OCI-LY3 (cell line): ENCODE results near the gene CARD11.

Experiments used
- H2AFZ ChIP-seq: fragments of 200-600, 300-600 bp; shearing (Covaris generic); 2 replicates; pipeline ENCODE4 v1.6.0; 2014; ENCODE audit warnings: antibody characterized with exemption, low read depth, low read length
- H3K27ac ChIP-seq: fragments of 200-600, 300-600 bp; sonication (generic); 2 replicates; pipeline ENCODE4 v1.5.1; 2014; ENCODE audit warnings: mild to moderate bottlenecking, low read length, moderate library complexity, mixed read lengths
- H3K27me3 ChIP-seq: fragments of 200-600, 300-600 bp; sonication (generic); 2 replicates; pipeline ENCODE4 v1.6.1; 2014; ENCODE audit warnings: low read depth, low read length, mixed read lengths
- H3K36me3 ChIP-seq: fragments of 200-600, 300-600 bp; sonication (generic); replicated peaks from 2 replicates; pipeline ENCODE3; 2014; ENCODE audit warnings: low read depth, low read length, mixed read lengths
- H3K4me1 ChIP-seq: fragments of 300-600, 200-600 bp; sonication (generic); 2 replicates; pipeline ENCODE4 v1.6.1; 2014; ENCODE audit warnings: low read length, mixed read lengths
- H3K4me2 ChIP-seq: fragments of 200-600, 300-600 bp; sonication (generic); 2 replicates; pipeline ENCODE4 v1.6.1; 2014; ENCODE audit warnings: low read length, mixed read lengths
- H3K4me3 ChIP-seq: fragments of 300-600, 200-600 bp; sonication (generic); 2 replicates; pipeline ENCODE4 v1.5.1; 2014; ENCODE audit warnings: antibody characterized with exemption, mild to moderate bottlenecking, low read length, moderate library complexity
- H3K79me2 ChIP-seq: fragments of 300-600, 200-600 bp; shearing (Covaris generic); 2 replicates; pipeline ENCODE4 v1.6.1; 2014; ENCODE audit warnings: mild to moderate bottlenecking, low read length, mixed read lengths
- H3K9ac ChIP-seq: fragments of 300-600, 200-600 bp; shearing (Covaris generic); 2 replicates; pipeline ENCODE4 v1.6.0; 2014; ENCODE audit warnings: mild to moderate bottlenecking, low read length, moderate library complexity
- H3K9me3 ChIP-seq: fragments of 200-600, 300-600 bp; shearing (Covaris generic); 2 replicates; pipeline ENCODE4 v1.6.1; 2014; ENCODE audit warnings: low read length, mixed read lengths; ENCODE audit not compliant: insufficient read depth
- H4K20me1 ChIP-seq: fragments of 200-600, 300-600 bp; sonication (generic); 2 replicates; pipeline ENCODE4 v1.6.1; 2016; ENCODE audit warnings: low read length, mixed read lengths; ENCODE audit not compliant: insufficient read depth
- EZH2phosphoT487 ChIP-seq: fragments of 200-600 bp; shearing (Covaris generic); IDR thresholded peaks from 2 replicates; pipeline ENCODE4 v1.6.1; 2018; ENCODE audit warnings: antibody characterized with exemption, mixed run types, low read depth
- TF ChIP-seq, protein P1 (sequence below): fragments of 200-600, 300-600 bp; sonication (generic); IDR thresholded peaks from 2 replicates; pipeline ENCODE4 v1.5.1; 2014; ENCODE audit warnings: antibody characterized with exemption, low read length, low read depth

The CARD11 gene

DNA sequence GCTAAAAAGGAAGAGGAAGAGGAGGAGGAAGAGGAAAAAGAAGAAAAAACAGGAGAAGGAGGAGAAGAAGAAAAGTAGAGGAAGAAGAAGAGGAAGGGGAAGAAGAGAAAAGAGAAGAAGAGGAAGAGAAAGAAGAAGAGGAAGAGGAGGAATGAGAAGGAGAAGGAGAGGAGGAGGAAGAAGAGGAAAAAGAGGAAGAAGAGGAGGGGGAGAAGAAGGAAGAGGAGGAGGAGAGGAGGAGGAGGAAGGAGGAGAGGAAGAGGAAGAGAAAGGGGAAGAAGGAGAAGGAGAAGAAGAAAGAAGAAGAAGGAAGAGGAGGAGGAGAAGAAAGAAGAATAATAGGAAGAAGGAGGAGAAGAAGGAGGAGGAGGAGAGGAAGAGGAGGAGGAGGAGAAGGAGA, 103.2 kb downstream of the CARD11 start:
- Histone ChIP-seq H3K27ac (no peak overlapping the region), H2AFZ (no peak overlapping the region), H3K4me3 (no peak overlapping the region), H3K9me3 (no peaks in the 10 kb centered on the region), H3K9ac (no peak overlapping the region), H4K20me1 (no peaks in the 10 kb centered on the region; the same call in 1 of the 2 replicates), H3K79me2 (no peaks in the 10 kb centered on the region), H3K36me3 (peaks cover 32% of the 10 kb centered on the region), H3K4me1 (no peaks in the 10 kb centered on the region), H3K27me3 (no peaks in the 10 kb centered on the region), H3K4me2 (no peak overlapping the region)
- TF ChIP-seq, protein P1, sequence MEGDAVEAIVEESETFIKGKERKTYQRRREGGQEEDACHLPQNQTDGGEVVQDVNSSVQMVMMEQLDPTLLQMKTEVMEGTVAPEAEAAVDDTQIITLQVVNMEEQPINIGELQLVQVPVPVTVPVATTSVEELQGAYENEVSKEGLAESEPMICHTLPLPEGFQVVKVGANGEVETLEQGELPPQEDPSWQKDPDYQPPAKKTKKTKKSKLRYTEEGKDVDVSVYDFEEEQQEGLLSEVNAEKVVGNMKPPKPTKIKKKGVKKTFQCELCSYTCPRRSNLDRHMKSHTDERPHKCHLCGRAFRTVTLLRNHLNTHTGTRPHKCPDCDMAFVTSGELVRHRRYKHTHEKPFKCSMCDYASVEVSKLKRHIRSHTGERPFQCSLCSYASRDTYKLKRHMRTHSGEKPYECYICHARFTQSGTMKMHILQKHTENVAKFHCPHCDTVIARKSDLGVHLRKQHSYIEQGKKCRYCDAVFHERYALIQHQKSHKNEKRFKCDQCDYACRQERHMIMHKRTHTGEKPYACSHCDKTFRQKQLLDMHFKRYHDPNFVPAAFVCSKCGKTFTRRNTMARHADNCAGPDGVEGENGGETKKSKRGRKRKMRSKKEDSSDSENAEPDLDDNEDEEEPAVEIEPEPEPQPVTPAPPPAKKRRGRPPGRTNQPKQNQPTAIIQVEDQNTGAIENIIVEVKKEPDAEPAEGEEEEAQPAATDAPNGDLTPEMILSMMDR: no peak
- TF ChIP-seq EZH2phosphoT487: no peak

DNA sequence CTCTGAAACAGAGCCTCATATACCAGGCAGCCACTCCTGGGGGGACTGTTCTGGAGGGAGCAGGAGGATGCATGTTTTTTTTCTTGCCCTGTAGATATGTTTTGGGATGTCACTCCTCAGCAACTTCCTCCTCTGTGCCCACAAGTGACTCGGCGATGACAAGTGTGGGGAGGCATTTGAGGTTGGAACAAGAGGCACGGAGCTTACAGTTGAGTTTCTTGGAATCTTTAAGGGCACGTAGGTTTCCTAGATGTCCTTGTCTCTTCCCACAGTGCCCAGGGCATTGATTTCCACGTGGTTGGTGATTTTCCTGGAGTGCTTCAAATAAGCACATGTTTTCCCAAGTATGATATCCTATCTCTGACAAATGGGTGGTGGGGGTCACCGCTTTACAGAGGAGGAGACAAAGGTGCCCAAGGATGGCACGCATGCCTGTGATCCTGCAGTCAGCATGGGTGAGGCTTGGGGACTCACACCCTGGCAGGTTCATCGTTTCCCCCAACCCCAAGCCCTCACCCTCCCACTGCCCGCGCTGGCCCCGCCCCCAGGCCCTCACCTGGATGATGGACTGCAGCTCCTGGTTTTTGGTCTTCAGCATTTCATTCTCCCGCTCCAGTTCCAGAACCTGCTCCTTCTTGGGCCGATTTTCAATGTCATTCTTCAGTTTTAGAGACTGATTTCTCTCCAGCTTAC, 104.3 kb downstream of the CARD11 start:
- Histone ChIP-seq H3K4me1 (no peaks in the 10 kb centered on the region), H3K4me2 (no peak overlapping the region), H3K27me3 (no peaks in the 10 kb centered on the region), H3K9ac (no peak overlapping the region), H3K79me2 (no peaks in the 10 kb centered on the region), H3K27ac (no peak overlapping the region), H3K4me3 (no peak overlapping the region), H2AFZ (no peak overlapping the region), H3K9me3 (no peaks in the 10 kb centered on the region), H3K36me3 (peaks cover 33% of the 10 kb centered on the region), H4K20me1 (no peaks in the 10 kb centered on the region; the same call in 1 of the 2 replicates)
- TF ChIP-seq, protein P1: no peak
- no peak for TF ChIP-seq EZH2phosphoT487

DNA sequence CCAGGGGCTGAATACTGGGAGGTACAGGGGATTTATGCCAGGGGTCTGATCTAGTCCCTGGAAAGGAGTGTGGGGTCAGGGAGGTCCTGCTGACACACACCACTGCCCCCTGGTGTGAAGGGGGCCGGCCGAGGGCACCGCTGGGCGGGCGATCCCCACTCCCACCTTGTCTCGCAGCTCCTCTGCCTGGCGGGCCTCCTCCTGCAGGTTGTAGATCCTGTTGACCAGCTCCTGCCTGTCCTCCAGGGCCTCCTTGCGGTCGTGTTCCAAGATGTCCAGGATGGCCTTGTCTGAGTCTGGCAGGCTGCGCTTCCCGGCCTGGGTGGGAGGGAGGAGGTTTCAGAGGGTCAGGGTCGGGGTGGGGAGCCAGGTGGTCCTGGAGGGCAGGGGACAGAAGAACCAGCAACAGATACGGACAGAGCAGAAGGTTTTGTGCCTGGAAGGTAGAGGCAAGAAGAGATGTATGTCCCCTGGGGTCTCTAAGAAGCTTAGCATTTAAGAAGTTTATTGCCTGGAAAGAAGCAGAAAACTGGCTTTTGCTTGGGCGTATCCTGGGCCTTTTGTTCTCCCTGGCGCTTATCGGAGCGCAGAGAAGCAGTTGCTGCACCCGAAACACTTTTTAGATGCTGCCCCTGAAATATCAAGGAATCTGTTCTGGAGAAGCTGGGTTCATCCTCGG, 105.0 kb downstream of the CARD11 start:
- no peaks in the 10 kb centered on the region for H3K9me3 ChIP-seq
- H3K79me2 ChIP-seq: no peaks in the 10 kb centered on the region
- no peak overlapping the region for H3K27ac ChIP-seq
- H3K4me1 ChIP-seq: no peaks in the 10 kb centered on the region
- H3K36me3 ChIP-seq: peaks cover 28% of the 10 kb centered on the region
- TF ChIP-seq, protein P1: no peak
- TF ChIP-seq EZH2phosphoT487: no peak
- H3K4me3 ChIP-seq: no peak overlapping the region
- no peaks in the 10 kb centered on the region for H3K27me3 ChIP-seq
- no peak overlapping the region for H3K9ac ChIP-seq
- no peak overlapping the region for H2AFZ ChIP-seq
- H3K4me2 ChIP-seq: no peak overlapping the region
- H4K20me1 ChIP-seq: no peaks in the 10 kb centered on the region; the same call in 1 of the 2 replicates

DNA sequence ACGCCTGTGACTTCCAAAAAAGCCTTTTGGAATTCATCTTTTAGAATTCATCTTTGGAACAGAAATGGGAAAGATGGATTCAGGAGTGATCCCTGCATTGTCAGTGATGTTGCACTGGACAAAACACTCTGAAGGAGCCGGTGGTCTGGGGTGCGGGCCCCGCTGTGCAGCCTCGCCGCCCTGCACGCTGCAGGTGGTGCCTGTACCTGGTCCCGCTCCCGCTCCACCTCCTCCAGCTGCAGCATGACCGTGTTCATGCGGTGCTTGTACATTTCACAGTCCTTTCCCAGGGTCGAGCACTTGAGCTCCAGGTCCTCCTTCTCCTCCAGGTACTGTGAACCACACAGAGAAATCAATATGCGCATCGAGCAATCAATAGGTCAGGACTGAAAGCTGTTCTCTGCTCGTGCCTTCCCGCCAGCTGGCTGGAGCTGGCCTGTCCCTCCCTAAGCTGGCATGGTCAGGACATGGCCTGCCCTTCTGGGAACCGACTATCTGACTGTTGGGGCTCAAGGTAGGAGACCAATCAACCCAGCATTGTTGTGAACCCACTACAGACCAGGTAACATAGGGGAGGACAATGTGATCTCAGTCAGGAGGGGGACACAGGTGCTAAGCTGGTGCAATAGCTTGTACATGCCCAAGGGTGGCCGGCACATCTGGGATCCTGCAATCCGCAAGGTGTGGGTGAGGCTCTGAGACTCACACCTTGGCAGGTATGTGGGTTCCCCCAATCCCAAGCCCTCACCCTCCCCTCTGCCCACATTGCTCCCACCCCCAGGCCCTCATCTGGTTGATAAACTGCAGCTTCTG, 105.8 kb downstream of the CARD11 start:
- H3K27ac ChIP-seq: no peak overlapping the region
- H3K79me2 ChIP-seq: no peaks in the 10 kb centered on the region
- H3K27me3 ChIP-seq: no peaks in the 10 kb centered on the region
- H3K36me3 ChIP-seq: peaks cover 28% of the 10 kb centered on the region
- no peak overlapping the region for H3K4me2 ChIP-seq
- TF ChIP-seq EZH2phosphoT487: no peak
- TF ChIP-seq, protein P1: no peak
- H3K4me3 ChIP-seq: no peak overlapping the region
- H3K4me1 ChIP-seq: no peaks in the 10 kb centered on the region
- H3K9me3 ChIP-seq: no peaks in the 10 kb centered on the region
- no peak overlapping the region for H2AFZ ChIP-seq
- no peaks in the 10 kb centered on the region; the same call in 1 of the 2 replicates for H4K20me1 ChIP-seq
- no peak overlapping the region for H3K9ac ChIP-seq
